ENCODE measurements around the gene TRAPPC2L. TPM values are rescaled to one million over a fixed set of nuclear protein-coding genes. Genes with fewer than 3 reads are reported as not detected.

The TRAPPC2L gene
- total RNA-seq, 1 experiment from 2014 or later = 82.0 TPM

- TF ChIP-seq ZNF138 (CRISPR knock-in tag; conservative IDR thresholded peaks at IDR 0.05) (no peak), PRDM15 (CRISPR knock-in tag; IDR thresholded peaks at IDR 0.05) (no peak)
- TF ChIP-seq, protein P1, sequence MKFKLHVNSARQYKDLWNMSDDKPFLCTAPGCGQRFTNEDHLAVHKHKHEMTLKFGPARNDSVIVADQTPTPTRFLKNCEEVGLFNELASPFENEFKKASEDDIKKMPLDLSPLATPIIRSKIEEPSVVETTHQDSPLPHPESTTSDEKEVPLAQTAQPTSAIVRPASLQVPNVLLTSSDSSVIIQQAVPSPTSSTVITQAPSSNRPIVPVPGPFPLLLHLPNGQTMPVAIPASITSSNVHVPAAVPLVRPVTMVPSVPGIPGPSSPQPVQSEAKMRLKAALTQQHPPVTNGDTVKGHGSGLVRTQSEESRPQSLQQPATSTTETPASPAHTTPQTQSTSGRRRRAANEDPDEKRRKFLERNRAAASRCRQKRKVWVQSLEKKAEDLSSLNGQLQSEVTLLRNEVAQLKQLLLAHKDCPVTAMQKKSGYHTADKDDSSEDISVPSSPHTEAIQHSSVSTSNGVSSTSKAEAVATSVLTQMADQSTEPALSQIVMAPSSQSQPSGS (CRISPR knock-in tag; IDR thresholded peaks at IDR 0.05; ENCODE audit: borderline replicate concordance, low read depth) = no peak
These were observed 54.4 kb downstream of the TRAPPC2L start (continued) for GRCh38 chr16:88911136-88911945.

GRCh38 chr16:88911946-88912310 lies 55.0 kb downstream of the TRAPPC2L start:
- DNase-seq (ENCODE audit: low spot score) (no peak), ATAC-seq (no peak)
- Mint-ChIP-seq H3K4me3 (no peak overlapping the region), H3K4me1 (0 out of 2 replicates have a peak, but pooled peaks cover 4% of the 10 kb centered on the region), H3K9me3 (peaks cover 15% of the 10 kb centered on the region), H3K27ac (0 out of 2 replicates have a peak overlapping the region, but pooled peaks have one; percentile 10), H3K36me3 (no peaks in the 10 kb centered on the region), H3K27me3 (ENCODE audit: low read depth) (no peaks in the 10 kb centered on the region)
- CTCF ChIA-PET = no interaction called here
- POLR2A ChIA-PET = no interaction called here
- TF ChIP-seq, protein P2, sequence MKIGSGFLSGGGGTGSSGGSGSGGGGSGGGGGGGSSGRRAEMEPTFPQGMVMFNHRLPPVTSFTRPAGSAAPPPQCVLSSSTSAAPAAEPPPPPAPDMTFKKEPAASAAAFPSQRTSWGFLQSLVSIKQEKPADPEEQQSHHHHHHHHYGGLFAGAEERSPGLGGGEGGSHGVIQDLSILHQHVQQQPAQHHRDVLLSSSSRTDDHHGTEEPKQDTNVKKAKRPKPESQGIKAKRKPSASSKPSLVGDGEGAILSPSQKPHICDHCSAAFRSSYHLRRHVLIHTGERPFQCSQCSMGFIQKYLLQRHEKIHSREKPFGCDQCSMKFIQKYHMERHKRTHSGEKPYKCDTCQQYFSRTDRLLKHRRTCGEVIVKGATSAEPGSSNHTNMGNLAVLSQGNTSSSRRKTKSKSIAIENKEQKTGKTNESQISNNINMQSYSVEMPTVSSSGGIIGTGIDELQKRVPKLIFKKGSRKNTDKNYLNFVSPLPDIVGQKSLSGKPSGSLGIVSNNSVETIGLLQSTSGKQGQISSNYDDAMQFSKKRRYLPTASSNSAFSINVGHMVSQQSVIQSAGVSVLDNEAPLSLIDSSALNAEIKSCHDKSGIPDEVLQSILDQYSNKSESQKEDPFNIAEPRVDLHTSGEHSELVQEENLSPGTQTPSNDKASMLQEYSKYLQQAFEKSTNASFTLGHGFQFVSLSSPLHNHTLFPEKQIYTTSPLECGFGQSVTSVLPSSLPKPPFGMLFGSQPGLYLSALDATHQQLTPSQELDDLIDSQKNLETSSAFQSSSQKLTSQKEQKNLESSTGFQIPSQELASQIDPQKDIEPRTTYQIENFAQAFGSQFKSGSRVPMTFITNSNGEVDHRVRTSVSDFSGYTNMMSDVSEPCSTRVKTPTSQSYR (CRISPR knock-in tag; IDR thresholded peaks at IDR 0.05) = no peak
- TF ChIP-seq, protein P3, sequence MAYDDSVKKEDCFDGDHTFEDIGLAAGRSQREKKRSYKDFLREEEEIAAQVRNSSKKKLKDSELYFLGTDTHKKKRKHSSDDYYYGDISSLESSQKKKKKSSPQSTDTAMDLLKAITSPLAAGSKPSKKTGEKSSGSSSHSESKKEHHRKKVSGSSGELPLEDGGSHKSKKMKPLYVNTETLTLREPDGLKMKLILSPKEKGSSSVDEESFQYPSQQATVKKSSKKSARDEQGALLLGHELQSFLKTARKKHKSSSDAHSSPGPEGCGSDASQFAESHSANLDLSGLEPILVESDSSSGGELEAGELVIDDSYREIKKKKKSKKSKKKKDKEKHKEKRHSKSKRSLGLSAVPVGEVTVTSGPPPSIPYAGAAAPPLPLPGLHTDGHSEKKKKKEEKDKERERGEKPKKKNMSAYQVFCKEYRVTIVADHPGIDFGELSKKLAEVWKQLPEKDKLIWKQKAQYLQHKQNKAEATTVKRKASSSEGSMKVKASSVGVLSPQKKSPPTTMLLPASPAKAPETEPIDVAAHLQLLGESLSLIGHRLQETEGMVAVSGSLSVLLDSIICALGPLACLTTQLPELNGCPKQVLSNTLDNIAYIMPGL (CRISPR knock-in tag; IDR thresholded peaks at IDR 0.05) = no peak
- TF ChIP-seq JAZF1 (CRISPR knock-in tag; IDR thresholded peaks at IDR 0.05) = no peak
- no peak for TF ChIP-seq ZBTB21 (CRISPR knock-in tag; IDR thresholded peaks at IDR 0.05; ENCODE audit: borderline replicate concordance)
- no peak for TF ChIP-seq CREB1 (CRISPR knock-in tag; IDR thresholded peaks at IDR 0.05)
- TF ChIP-seq EMX1 (CRISPR knock-in tag; IDR thresholded peaks at IDR 0.05) = no peak
- no peak for TF ChIP-seq ATF1 (CRISPR knock-in tag; IDR thresholded peaks at IDR 0.05)
- no peak for TF ChIP-seq JUN (CRISPR knock-in tag; IDR thresholded peaks at IDR 0.05)
- TF ChIP-seq, protein P4, sequence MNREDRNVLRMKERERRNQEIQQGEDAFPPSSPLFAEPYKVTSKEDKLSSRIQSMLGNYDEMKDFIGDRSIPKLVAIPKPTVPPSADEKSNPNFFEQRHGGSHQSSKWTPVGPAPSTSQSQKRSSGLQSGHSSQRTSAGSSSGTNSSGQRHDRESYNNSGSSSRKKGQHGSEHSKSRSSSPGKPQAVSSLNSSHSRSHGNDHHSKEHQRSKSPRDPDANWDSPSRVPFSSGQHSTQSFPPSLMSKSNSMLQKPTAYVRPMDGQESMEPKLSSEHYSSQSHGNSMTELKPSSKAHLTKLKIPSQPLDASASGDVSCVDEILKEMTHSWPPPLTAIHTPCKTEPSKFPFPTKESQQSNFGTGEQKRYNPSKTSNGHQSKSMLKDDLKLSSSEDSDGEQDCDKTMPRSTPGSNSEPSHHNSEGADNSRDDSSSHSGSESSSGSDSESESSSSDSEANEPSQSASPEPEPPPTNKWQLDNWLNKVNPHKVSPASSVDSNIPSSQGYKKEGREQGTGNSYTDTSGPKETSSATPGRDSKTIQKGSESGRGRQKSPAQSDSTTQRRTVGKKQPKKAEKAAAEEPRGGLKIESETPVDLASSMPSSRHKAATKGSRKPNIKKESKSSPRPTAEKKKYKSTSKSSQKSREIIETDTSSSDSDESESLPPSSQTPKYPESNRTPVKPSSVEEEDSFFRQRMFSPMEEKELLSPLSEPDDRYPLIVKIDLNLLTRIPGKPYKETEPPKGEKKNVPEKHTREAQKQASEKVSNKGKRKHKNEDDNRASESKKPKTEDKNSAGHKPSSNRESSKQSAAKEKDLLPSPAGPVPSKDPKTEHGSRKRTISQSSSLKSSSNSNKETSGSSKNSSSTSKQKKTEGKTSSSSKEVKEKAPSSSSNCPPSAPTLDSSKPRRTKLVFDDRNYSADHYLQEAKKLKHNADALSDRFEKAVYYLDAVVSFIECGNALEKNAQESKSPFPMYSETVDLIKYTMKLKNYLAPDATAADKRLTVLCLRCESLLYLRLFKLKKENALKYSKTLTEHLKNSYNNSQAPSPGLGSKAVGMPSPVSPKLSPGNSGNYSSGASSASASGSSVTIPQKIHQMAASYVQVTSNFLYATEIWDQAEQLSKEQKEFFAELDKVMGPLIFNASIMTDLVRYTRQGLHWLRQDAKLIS (CRISPR knock-in tag; IDR thresholded peaks at IDR 0.05; ENCODE audit: borderline replicate concordance) = no peak
- TF ChIP-seq CREM (CRISPR knock-in tag; IDR thresholded peaks at IDR 0.05) = no peak

Measured in WTC11 (cell line).